ENCODE measurements around the gene SEC14L5.

DNA sequence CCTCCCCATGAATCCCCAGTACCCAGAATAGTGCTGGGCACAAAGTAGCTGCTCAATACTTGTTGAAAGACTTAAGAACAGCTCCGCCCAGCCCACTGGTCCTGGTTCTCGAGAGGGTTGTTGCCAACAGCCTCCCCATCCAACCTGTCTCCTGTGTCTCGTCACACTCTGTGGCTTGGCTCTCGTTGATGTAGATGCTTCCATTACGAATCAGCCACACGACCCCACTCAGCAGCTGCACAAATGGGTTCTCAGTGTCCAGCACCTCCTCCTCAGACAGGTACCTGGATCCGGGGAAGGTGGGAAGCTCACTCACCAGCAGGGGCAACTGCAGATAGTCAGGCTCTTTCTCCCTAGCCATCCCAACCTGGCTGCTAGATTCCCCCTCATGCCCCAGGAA lies 73.5 kb downstream of the SEC14L5 start:
- TF ChIP-seq CTCF (IDR thresholded peaks at IDR 0.05; ENCODE audit: extremely low read depth in 1 of 2, insufficient read depth in 1 of 2, low read depth in 1 of 2, low read length in 2 of 2) = no peak
- no peak for TF ChIP-seq POLR2AphosphoS5 (IDR thresholded peaks at IDR 0.05; ENCODE audit: insufficient read depth, low read depth, low read length)
- no peak for TF ChIP-seq EZH2 (IDR thresholded peaks at IDR 0.05; ENCODE audit: borderline replicate concordance, low read depth, low read length, severe bottlenecking)

Data from endothelial cell of umbilical vein (primary cell).